ENCODE results near the gene TEX26.
"Not testable (repeated sequence)": the region's sequence is repeated elsewhere in the genome, so short reads cannot be mapped to it uniquely, and the experiment has no call there.

TEX26 gene

DNA sequence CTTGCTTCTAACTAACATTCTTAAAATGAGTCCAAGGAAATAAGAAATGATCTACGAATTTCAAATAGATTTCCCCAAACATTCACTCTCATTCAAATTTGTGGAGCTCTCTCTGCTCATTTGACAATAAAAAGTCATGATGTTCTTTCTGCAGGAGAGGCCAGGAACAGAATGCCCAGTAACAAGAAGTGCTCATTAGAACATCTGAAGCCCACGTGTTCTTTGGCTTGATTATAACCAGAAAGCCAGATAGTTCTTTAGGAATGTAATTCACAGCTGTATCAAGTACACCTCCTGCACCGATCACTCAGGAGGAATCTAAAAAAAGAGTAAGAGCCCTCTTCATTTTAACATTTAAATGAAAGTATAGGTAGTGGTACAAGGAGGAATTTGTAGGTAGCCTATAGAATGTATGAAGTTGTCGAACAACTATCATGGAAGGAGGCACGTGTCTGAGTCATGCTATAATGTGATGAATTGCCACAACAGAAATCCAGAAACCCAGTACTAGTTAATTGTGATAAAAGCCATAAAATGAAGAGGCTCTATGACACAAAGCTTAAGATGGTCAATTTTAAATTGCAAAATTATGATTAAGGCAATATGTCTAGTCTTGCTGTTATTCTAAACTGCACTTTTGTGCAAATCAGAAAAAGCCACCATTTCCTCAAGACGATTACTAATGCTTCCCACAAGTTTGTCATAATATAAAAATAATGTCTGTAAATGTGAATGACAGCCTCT is 13.6 kb upstream of the TEX26 start:
- no peak overlapping the region for H3K4me3 ChIP-seq (replicated peaks in 1 of 2; ENCODE audit: low read depth in 2 of 2, low read length in 2 of 2)
- TF ChIP-seq, protein P1, sequence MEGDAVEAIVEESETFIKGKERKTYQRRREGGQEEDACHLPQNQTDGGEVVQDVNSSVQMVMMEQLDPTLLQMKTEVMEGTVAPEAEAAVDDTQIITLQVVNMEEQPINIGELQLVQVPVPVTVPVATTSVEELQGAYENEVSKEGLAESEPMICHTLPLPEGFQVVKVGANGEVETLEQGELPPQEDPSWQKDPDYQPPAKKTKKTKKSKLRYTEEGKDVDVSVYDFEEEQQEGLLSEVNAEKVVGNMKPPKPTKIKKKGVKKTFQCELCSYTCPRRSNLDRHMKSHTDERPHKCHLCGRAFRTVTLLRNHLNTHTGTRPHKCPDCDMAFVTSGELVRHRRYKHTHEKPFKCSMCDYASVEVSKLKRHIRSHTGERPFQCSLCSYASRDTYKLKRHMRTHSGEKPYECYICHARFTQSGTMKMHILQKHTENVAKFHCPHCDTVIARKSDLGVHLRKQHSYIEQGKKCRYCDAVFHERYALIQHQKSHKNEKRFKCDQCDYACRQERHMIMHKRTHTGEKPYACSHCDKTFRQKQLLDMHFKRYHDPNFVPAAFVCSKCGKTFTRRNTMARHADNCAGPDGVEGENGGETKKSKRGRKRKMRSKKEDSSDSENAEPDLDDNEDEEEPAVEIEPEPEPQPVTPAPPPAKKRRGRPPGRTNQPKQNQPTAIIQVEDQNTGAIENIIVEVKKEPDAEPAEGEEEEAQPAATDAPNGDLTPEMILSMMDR (IDR thresholded peaks at IDR 0.05; ENCODE audit: low read depth, low read length), result no peak
- no peak for DNase-seq (ENCODE audit: low read depth in 2 of 2)

DNA sequence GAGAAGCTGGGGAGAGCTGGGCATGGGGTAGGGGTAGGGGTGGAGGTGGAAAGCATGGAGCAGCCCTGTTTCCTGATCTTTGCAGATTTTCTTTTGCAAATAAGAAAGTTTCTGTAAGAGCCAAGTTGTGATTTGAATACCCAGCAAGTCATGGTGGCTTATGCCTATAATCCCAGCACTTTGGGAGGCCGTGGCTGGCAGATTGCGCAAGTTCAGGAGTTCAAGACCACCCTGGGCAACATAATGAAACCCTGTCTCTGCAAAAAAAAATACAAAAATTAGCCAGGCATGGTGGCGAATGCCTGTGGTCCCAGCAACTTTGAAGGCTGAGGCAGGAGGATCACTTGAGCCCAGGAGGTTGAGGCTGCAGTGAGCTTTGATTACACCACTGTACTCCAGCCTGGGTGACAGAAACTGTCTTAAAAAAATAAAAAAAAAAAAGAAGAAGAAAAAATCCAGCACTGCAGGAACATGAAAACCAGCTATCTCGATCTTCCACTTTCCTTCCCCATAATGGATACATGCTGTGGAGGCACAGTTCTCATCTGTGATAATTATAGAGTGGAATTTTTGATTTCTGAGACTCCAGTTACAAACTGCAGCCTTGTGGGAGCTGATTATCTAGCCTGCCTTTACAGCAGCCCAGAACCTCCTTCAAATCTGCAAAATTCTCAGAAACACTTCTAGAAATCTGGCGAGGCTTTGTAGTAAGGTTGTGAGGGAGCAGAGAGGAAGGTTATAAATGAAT is 12.1 kb upstream of the TEX26 start:
- no peak for DNase-seq (ENCODE audit: low read depth in 2 of 2)
- TF ChIP-seq, protein P1 (IDR thresholded peaks at IDR 0.05; ENCODE audit: low read depth, low read length), result no peak
- no peak overlapping the region for H3K4me3 ChIP-seq (replicated peaks in 1 of 2; ENCODE audit: low read depth in 2 of 2, low read length in 2 of 2)

- H3K4me3 ChIP-seq (replicated peaks in 1 of 2; ENCODE audit: low read depth in 2 of 2, low read length in 2 of 2), result no peak overlapping the region
- DNase-seq (ENCODE audit: low read depth in 2 of 2), result no peak
- TF ChIP-seq, protein P1 (IDR thresholded peaks at IDR 0.05; ENCODE audit: low read depth, low read length), result no peak
Observed at GRCh38 chr13:30923418-30923817, 9.0 kb upstream of the TEX26 start.

GRCh38 chr13:30924721-30925120 is 7.7 kb upstream of the TEX26 start:
- no peak overlapping the region for H3K4me3 ChIP-seq (replicated peaks in 1 of 2; ENCODE audit: low read depth in 2 of 2, low read length in 2 of 2)
- TF ChIP-seq, protein P1 (IDR thresholded peaks at IDR 0.05; ENCODE audit: low read depth, low read length), result no peak
- DNase-seq (ENCODE audit: low read depth in 2 of 2), result no peak

GRCh38 chr13:30925429-30925828 is 7.0 kb upstream of the TEX26 start:
- H3K4me3 ChIP-seq (replicated peaks in 1 of 2; ENCODE audit: low read depth in 2 of 2, low read length in 2 of 2), result no peak overlapping the region
- TF ChIP-seq, protein P1 (IDR thresholded peaks at IDR 0.05; ENCODE audit: low read depth, low read length), result no peak
- DNase-seq (ENCODE audit: low read depth in 2 of 2), result no peak

DNA sequence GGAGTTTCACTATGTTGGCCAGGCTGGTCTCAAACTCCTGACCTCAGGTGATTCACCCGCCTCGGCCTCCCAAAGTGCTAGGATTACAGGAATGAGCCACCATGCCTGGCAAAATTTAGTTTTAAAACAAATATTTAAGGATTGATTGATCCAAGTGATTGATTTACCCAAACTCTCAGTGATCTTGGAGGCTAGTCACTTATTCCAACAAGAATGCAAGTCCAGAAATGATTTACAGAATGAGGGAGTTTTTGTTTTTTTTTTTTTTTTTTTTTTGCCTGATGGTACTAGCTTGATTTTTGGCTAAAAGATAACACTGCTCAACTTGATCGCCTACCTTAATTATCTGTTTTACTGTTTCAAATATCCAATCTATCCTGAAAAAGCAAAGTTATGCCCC is 5.7 kb upstream of the TEX26 start:
- DNase-seq (ENCODE audit: low read depth in 2 of 2), result no peak
- TF ChIP-seq, protein P1 (IDR thresholded peaks at IDR 0.05; ENCODE audit: low read depth, low read length), result no peak
- H3K4me3 ChIP-seq (replicated peaks in 1 of 2; ENCODE audit: low read depth in 2 of 2, low read length in 2 of 2), result no peak overlapping the region

DNA sequence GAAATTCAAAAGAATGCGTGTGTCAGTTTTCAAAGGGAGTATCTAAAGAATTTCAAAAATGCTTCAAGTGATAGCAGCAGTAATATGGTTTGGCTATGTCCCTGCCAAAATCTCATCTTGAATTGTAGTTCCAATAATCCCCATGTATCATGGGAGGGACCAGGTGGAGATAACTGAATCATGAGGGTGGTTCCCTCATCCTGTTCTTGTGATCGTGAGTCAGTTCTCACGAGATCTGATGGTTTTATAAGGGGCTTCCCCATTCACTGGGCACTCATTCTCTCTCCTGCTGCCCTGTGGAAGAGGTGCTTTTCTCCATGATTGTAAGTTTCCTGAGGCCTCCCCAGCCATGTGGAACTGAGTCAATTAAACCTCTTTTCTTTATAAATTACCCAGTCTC is 5.3 kb upstream of the TEX26 start:
- not testable (repeated sequence) for H3K4me3 ChIP-seq (replicated peaks in 1 of 2; ENCODE audit: low read depth in 2 of 2, low read length in 2 of 2)
- peak; percentile 49 to 75 for DNase-seq (ENCODE audit: low read depth in 2 of 2)

Measured in cardiac fibroblast (primary cell).